Adrenal gland (tissue), 12 donors: ENCODE results near the gene ATP9B. TPM values are rescaled to one million over a fixed set of nuclear protein-coding genes. Genes with fewer than 3 reads are reported as not detected.

Source experiments
- DNase-seq, 7 donors: peaks; one replicate each; pipeline ENCODE4 v3.0.0-alpha.2; 2019 to 2020
- H3K27ac ChIP-seq, 5 donors: fragments of 200-600 bp; sonication (generic) in 4 of 5; 1 replicate in 3 of 5; 2 replicates in 2 of 5; pipeline versions ENCODE4 v1.5.1 to v1.8.0; 2016 to 2020; ENCODE audit warnings: mild to moderate bottlenecking in 1 of 5
- H3K27me3 ChIP-seq: fragments of 200-600 bp; 2 replicates; pipeline ENCODE4 v1.8.0; 2021
- H3K36me3 ChIP-seq, 2 donors: fragments of 200-600 bp; replicated peaks in 1 of 2; 1 replicate in 1 of 2; 2 replicates in 1 of 2; pipeline versions ENCODE4 v1.5.1 to v1.8.0; 2018 to 2022
- H3K4me1 ChIP-seq, 2 donors: fragments of 200-600 bp; replicated peaks in 1 of 2; 1 replicate in 1 of 2; 2 replicates in 1 of 2; pipeline versions ENCODE4 v1.5.1 to v1.8.0; 2018 to 2021
- H3K4me3 ChIP-seq, 4 donors: fragments of 200-600 bp; sonication (generic) in 3 of 4; one replicate each; pipeline ENCODE4 v1.5.1; 2016 to 2018
- H3K9me3 ChIP-seq, 3 donors: fragments of 200-600 bp; sonication (generic) in 1 of 3; replicated peaks in 1 of 3; 1 replicate in 2 of 3; 2 replicates in 1 of 3; pipeline versions ENCODE4 v1.5.1 to v1.8.0; 2016 to 2021
- POLR2A ChIP-seq, 2 donors: fragments of 450-650 bp; IDR thresholded peaks; one replicate each; pipeline ENCODE4 v1.6.1; 2017; ENCODE audit warnings: antibody characterized with exemption in 2 of 2, mild to moderate bottlenecking in 2 of 2, moderate library complexity in 1 of 2
- WGBS, 4 donors: extraction: QIAGEN DNeasy Blood & Tissue Kit in 2 of 4; methylation state at CpG; one replicate each; pipeline versions ENCODE4 v1.1.5 to v1.1.7; 2013 to 2017; 5-methylcytosine and 5-hydroxymethylcytosine counted together
- intact Hi-C, 2 donors: fragments of 100-400 bp; cut with DNase I; formaldehyde crosslinking; loops; one replicate each; pipeline versions ENCODE4 v1.14.1 to v1.15.0; 2022 to 2023
- polyA plus RNA-seq, 3 donors: library from polyadenylated mRNA; stranded (reverse); fragments of 200-250 nt in 2 of 3; fragments of 350-450 nt in 1 of 3; fragmentation: Illumina TruSeq in 1 of 3; extraction: RNeasy Lipid Tissue Mini Kit (QIAGEN cat#74804) in 1 of 3; gene quantifications; one replicate each; pipeline ENCODE4 v1.2.3, GENCODE V29; 2013 to 2014
- total RNA-seq, 9 donors: library from RNA; depleted of rRNA in 4 of 9; stranded (reverse); fragments of >200 nt in 4 of 9; fragments of 120-200 nt in 1 of 9; fragmentation: NEBNext Ultra II Directional in 1 of 9; extraction: Animal tissue kit (Norgen Biotek cat#: 25700) in 1 of 9; gene quantifications; one replicate each; pipeline versions ENCODE4 v1.1.0 to v1.2.4, GENCODE V29; 2013 to 2023
- TF ChIP-seq, protein P1 (sequence below), 6 experiments: fragments of 450-650 bp in 4 of 6; fragments of 200-600 bp in 2 of 6; sonication (generic) in 1 of 6; IDR thresholded peaks; 1 replicate in 5 of 6; 2 replicates in 1 of 6; pipeline versions ENCODE4 v1.5.1 to v1.8.0; 2016 to 2021; ENCODE audit warnings: antibody characterized with exemption in 6 of 6, mild to moderate bottlenecking in 2 of 6, moderate library complexity in 1 of 6
- donor health status: healthy with polysubstance abuse.
- donor health status: Bipolar disorder and iron deficiency.
- donor health status: DM: yes; HTN: yes; CAD: no.
- donor health status: DM: no; HTN: no; CAD: no.
- donor health status: DM: no; HTN: no; CAD: no.
- donor health status: DM: yes; HTN: yes; CAD: no.

The ATP9B gene
- total and polyA plus RNA-seq, 12 donors, result 16.3 to 36.0 (median 27.7) TPM

DNA sequence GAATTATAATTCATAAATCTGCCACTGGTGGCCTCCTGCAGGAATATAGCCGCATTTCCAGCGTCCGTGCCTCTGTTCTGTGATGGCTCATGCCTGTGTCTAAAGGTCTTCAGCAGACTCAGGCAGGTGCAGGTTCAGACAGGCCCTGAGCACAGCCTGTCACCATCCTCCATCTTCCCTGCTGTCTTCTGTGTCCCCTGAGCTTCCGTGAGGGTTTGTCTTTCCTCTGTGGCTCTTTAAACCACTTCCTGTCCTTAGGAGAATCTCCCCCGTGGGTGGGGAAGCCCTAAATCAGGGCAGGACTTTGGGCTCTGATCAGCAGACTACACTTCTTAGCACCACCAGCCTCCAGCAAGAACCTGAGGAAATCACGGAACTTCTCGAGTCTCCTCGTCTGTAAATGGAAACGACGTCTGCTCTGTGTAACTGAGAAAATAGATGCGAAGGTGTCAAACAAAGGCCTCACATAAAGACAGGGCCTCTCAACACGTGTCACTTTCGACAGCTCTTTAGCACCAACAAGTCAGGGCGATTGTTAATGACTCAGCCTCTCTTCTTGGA is 302.4 kb downstream of the ATP9B start:
- intact Hi-C loops, result no loop called here
- no peaks in the 10 kb centered on the region for H3K4me1 ChIP-seq
- 84 to 90% (median 85%) methylated on average over 14 of the region's 14 CpGs for WGBS, 4 donors
- DNase-seq, result no peak
- H3K36me3 ChIP-seq, result no peaks in the 10 kb centered on the region
- H3K27me3 ChIP-seq, result no peaks in the 10 kb centered on the region
- no peak overlapping the region for H3K4me3 ChIP-seq
- no peak for TF ChIP-seq POLR2A (IDR thresholded peaks at IDR 0.05)
- no peak overlapping the region for H3K27ac ChIP-seq
- H3K9me3 ChIP-seq, result no peaks in the 10 kb centered on the region

DNA sequence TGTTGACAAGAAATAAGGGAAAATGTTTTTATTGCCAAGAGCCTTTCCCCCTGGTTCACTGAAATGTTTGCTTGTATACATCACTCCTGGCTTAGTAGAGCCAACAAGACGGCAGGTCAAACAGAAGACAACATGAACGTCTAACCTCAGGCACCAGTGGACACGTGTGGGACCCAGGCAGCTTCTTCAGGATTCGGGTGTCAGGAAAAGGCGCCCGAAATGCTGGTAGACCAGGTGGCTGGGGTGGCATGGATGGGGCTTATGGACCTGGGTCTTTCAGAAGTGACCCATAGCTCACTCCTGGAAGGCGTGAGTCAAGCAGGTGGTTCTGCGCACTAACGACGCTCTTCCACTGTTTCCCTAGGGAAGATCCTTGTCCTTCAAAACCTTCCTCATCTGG is 303.3 kb downstream of the ATP9B start:
- peaks cover 0 to 5% of the 10 kb centered on the region in 2 donors for H3K36me3 ChIP-seq
- no peak overlapping the region for H3K4me3 ChIP-seq
- no peak overlapping the region for H3K27ac ChIP-seq
- WGBS, 4 donors, result 91 to 94% (median 92%) methylated on average over 10 of the region's 10 CpGs
- no peaks in the 10 kb centered on the region for H3K9me3 ChIP-seq
- no peaks in the 10 kb centered on the region for H3K27me3 ChIP-seq
- intact Hi-C loops, result no loop called here
- DNase-seq, result no peak
- no peaks in the 10 kb centered on the region for H3K4me1 ChIP-seq
- TF ChIP-seq, protein P1, sequence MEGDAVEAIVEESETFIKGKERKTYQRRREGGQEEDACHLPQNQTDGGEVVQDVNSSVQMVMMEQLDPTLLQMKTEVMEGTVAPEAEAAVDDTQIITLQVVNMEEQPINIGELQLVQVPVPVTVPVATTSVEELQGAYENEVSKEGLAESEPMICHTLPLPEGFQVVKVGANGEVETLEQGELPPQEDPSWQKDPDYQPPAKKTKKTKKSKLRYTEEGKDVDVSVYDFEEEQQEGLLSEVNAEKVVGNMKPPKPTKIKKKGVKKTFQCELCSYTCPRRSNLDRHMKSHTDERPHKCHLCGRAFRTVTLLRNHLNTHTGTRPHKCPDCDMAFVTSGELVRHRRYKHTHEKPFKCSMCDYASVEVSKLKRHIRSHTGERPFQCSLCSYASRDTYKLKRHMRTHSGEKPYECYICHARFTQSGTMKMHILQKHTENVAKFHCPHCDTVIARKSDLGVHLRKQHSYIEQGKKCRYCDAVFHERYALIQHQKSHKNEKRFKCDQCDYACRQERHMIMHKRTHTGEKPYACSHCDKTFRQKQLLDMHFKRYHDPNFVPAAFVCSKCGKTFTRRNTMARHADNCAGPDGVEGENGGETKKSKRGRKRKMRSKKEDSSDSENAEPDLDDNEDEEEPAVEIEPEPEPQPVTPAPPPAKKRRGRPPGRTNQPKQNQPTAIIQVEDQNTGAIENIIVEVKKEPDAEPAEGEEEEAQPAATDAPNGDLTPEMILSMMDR (IDR thresholded peaks at IDR 0.05), result no peak
- no peak for TF ChIP-seq POLR2A (IDR thresholded peaks at IDR 0.05)

DNA sequence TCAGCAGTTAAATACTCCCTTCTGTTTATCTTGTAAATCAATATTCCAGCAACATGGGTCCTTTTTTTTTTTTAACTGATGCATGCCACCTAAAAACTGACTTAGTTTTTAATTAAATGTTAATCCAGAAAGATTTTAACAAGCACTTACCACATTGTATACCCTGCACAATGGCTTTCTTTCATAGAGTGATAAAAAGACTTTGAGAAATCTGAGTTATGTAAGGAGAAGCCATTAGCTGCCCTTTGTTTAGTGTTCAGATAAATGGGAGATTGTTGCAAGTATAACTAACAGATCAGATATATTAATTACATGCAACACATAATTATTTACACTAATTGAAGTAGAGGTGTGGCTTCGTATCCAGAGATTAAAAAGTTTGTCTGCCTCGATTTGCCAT is 303.8 kb downstream of the ATP9B start:
- H3K4me1 ChIP-seq, result no peaks in the 10 kb centered on the region
- peaks cover 0 to 8% of the 10 kb centered on the region in 2 donors for H3K36me3 ChIP-seq

DNA sequence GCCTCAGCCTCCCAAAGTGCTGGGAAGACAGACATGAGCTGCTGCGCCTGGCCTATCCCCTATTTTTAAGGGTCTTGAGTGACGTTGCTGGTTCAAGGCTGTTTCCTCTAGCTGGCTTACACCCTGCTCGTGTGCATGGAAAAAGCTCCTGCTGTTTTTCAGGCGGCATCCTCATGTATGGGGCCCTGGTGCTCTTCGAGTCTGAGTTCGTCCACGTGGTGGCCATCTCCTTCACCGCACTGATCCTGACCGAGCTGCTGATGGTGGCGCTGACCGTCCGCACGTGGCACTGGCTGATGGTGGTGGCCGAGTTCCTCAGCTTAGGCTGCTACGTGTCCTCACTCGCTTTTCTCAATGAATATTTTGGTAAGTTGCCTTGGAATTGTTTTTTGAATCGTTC is 304.5 kb downstream of the ATP9B start:
- WGBS, 4 donors, result 94 to 97% (median 96%) methylated on average over 17 of the region's 17 CpGs
- intact Hi-C loops, result no loop called here
- TF ChIP-seq, protein P1 (IDR thresholded peaks at IDR 0.05), result no peak
- no peak for TF ChIP-seq POLR2A (IDR thresholded peaks at IDR 0.05)
- Histone ChIP-seq H3K9me3 (no peaks in the 10 kb centered on the region), H3K4me1 (no peaks in the 10 kb centered on the region), H3K4me3 (no peak overlapping the region), H3K27ac (no peak overlapping the region), H3K36me3 (peaks cover 0 to 8% of the 10 kb centered on the region in 2 donors), H3K27me3 (no peaks in the 10 kb centered on the region)
- DNase-seq, result no peak

More for the DNA sequence above, 303.8 kb downstream of the ATP9B start:
- no peak overlapping the region for H3K4me3 ChIP-seq
- WGBS, 4 donors, result 82 to 93% (median 91%) methylated on average over 2 of the region's 2 CpGs
- no peak for TF ChIP-seq POLR2A (IDR thresholded peaks at IDR 0.05)
- TF ChIP-seq, protein P1 (IDR thresholded peaks at IDR 0.05), result no peak
- H3K27me3 ChIP-seq, result no peaks in the 10 kb centered on the region
- H3K27ac ChIP-seq, result no peak overlapping the region
- H3K9me3 ChIP-seq, result no peaks in the 10 kb centered on the region
- intact Hi-C loops, result no loop called here
- no peak for DNase-seq
